ENCODE results near the gene IFT43.

Gene IFT43

DNA sequence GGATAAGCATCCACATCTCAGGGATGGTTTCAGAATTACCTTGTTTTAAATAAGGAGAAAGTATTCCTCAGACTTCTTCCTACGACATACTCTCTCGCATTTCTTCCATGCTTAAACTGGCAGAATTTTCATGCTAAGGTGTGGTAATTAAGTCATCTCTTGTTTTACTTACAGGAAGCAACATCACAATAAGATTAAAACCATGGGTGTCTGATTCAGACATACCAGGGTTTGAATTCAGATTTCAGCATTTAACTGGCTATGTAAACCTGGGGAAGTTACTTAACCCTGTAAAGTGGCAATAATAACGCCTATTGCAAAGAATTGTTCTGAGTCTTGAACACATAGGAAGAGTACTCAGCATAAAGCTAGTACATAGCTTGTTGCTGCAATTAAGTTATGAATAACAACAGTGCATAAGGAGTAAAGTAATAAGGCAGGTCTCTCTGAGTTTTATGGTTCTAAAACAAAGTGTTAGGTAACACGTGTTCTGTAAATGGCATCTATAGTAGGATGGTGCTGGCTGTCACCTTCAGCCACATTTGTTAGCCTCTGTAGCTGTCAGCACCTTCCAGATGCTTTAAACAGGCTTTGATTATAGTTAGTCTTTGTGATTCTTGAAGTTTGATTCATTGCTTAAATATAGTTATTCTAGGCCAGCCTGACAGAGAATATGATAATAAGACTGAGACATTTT lies 38.8 kb downstream of the IFT43 start:
- no peak for TF ChIP-seq CTCF (IDR thresholded peaks at IDR 0.05)
- Histone ChIP-seq H3K27ac (no peak overlapping the region), H3K4me3 (no peak overlapping the region)
- no peak for DNase-seq (ENCODE audit: low spot score)

GRCh38 chr14:76034566-76034965 lies 49.0 kb downstream of the IFT43 start:
- no peak for TF ChIP-seq CTCF (IDR thresholded peaks at IDR 0.05)
- no peak overlapping the region for H3K27ac ChIP-seq
- H3K4me3 ChIP-seq = no peak overlapping the region
- DNase-seq (ENCODE audit: low spot score) = no peak

DNA sequence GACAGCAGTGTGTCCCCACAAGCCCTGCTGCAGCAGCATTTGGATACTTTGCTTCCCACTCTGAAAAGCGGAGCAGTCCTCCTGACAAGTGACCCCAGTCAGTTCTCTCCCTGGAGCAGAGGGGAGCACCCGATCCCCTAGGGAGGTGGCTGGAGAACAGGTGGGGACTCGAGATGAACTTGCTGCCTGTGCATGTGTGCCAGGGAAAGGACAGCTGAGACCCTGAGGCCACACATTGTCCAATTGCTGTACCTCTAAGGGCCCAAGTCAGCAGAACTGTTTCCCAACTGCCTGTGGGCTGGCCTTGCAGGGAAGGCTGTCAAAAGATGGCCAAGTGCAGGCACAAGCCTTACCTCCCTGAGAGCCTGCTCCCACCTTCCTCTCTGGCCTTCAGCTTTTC lies 55.1 kb downstream of the IFT43 start:
- Histone ChIP-seq H3K4me3 (no peak overlapping the region), H3K27ac (no peak overlapping the region)
- DNase-seq (ENCODE audit: low spot score) = no peak
- TF ChIP-seq CTCF (IDR thresholded peaks at IDR 0.05) = no peak

GRCh38 chr14:76045773-76046172 lies 60.2 kb downstream of the IFT43 start:
- Histone ChIP-seq H3K27ac (no peak overlapping the region), H3K4me3 (no peak overlapping the region)
- no peak for TF ChIP-seq CTCF (IDR thresholded peaks at IDR 0.05)
- no peak for DNase-seq (ENCODE audit: low spot score)

GRCh38 chr14:76050250-76050649 lies 64.7 kb downstream of the IFT43 start:
- Histone ChIP-seq H3K4me3 (no peak overlapping the region), H3K27ac (no peak overlapping the region)
- DNase-seq (ENCODE audit: low spot score) = no peak
- TF ChIP-seq CTCF (IDR thresholded peaks at IDR 0.05) = no peak

DNA sequence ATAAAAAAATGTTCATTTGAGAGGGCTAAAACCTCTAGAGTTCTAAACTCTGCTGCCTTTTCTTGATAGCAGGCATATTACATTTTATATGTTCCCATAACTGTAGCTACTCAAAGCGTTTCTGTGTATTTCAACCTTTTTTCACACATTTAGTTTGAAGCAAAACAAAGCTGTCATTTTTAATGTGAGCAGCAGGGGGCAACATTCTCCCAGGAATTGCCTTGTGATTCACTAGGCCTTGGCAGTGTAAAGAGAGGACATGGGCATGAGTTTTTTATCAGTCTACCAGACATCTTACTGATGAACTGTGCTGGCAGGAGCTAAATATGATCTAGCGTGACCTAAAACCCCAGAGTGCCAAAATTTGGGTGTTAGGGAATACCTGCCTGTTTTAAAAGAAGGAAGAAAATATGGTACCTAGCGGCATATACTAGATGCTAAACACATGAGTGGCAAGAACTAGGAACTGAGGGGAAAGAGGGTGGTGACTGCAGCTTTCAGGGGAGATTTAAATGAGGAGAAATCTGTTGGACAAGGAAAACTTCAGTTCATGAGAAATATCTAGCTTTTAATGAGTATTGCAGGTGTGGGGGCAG lies 65.3 kb downstream of the IFT43 start:
- H3K27ac ChIP-seq = no peak overlapping the region
- peak; percentile 51 for TF ChIP-seq CTCF (IDR thresholded peaks at IDR 0.05)
- no peak for DNase-seq (ENCODE audit: low spot score)
- no peak overlapping the region for H3K4me3 ChIP-seq

All from coronary artery (tissue), 2 donors.